C4-2B (cell line): Measurements from ENCODE around the gene CACNA2D1.

Experiments
- CTCF ChIP-seq: fragments of 450-650 bp; conservative IDR thresholded peaks from 2 replicates; pipeline ENCODE4 v1.5.1; 2017; ENCODE audit warnings: mild to moderate bottlenecking
- ZFX ChIP-seq: fragments of 450-650 bp; IDR thresholded peaks from 2 replicates; pipeline ENCODE4 v1.6.1; 2017

DNA sequence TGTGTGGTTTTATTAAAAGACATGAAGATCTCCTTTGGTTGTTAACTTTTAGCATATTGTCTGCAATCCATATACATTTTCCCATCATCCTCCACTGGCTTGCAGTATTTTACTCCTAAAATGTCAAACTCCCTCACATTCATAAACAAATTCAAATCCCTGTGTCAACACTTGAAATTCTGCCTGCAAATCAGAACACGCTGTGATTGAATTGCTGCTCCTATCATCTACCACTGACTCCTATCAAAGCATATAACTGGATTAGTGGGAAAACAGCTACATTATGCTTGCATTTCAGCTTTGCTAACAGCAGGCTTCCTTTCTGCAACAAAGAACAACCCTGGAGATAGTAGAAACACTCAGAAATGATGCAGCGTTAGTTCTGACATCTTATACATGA is 392.0 kb downstream of the CACNA2D1 start:
- no peak for TF ChIP-seq CTCF
- no peak for TF ChIP-seq ZFX
